SU-DHL-6 (cell line): Measurements from ENCODE around the gene UNC5C.

ENCODE experiments used
- H2AFZ ChIP-seq: fragments of 200-600 bp; sonication (generic); 2 replicates; pipeline ENCODE4 v1.6.1; 2014; ENCODE audit warnings: low read depth, mild to moderate bottlenecking, moderate library complexity, mixed read lengths, antibody characterized with exemption, low read length; ENCODE audit not compliant: severe bottlenecking
- H3F3A ChIP-seq: fragments of 200-600 bp; shearing (Covaris generic); 2 replicates; pipeline ENCODE4 v1.6.0; 2016; ENCODE audit warnings: antibody characterized with exemption, mild to moderate bottlenecking; ENCODE audit not compliant: insufficient read depth
- H3K27ac ChIP-seq: fragments of 200-600 bp; sonication (generic); 2 replicates; pipeline ENCODE4 v1.5.1; 2016; ENCODE audit warnings: low read depth, mild to moderate bottlenecking, low read length, moderate library complexity, mixed read lengths
- H3K27me3 ChIP-seq: fragments of 200-600 bp; sonication (generic), shearing (Covaris generic); 2 replicates; pipeline ENCODE4 v1.6.0; 2014; ENCODE audit warnings: mild to moderate bottlenecking, low read length
- H3K36me3 ChIP-seq: fragments of 200-600 bp; sonication (generic); 2 replicates; pipeline ENCODE4 v1.6.1; 2014; ENCODE audit warnings: mild to moderate bottlenecking, low read length, mixed read lengths
- H3K4me2 ChIP-seq: fragments of 300-600, 200-600 bp; shearing (Covaris generic), sonication (generic); 2 replicates; pipeline ENCODE4 v1.6.0; 2014; ENCODE audit warnings: low read length, low read depth, mild to moderate bottlenecking; ENCODE audit not compliant: poor library complexity, severe bottlenecking
- H3K4me3 ChIP-seq: fragments of 200-600 bp; sonication (generic); 2 replicates; pipeline ENCODE4 v1.5.1; 2014; ENCODE audit warnings: antibody characterized with exemption, low read length, mild to moderate bottlenecking, mixed read lengths; ENCODE audit not compliant: insufficient read depth, poor library complexity, severe bottlenecking
- H3K79me2 ChIP-seq: fragments of 200-600 bp; sonication (generic); 2 replicates; pipeline ENCODE4 v1.6.1; 2014; ENCODE audit warnings: mild to moderate bottlenecking, low read length, moderate library complexity; ENCODE audit not compliant: insufficient read depth
- H3K9ac ChIP-seq: fragments of 200-600 bp; sonication (generic); 2 replicates; pipeline ENCODE4 v1.7.0; 2014; ENCODE audit warnings: mild to moderate bottlenecking, low read length
- H3K9me2 ChIP-seq: fragments of 200-600 bp; sonication (generic); replicated peaks from 2 replicates; pipeline ENCODE4 v1.6.1; 2014; ENCODE audit warnings: low read length; ENCODE audit not compliant: insufficient read depth
- H3K9me3 ChIP-seq: fragments of 200-600 bp; sonication (generic); 2 replicates; pipeline ENCODE4 v1.6.1; 2014; ENCODE audit warnings: low read length, mixed read lengths; ENCODE audit not compliant: insufficient read depth
- H4K20me1 ChIP-seq: fragments of 200-600 bp; sonication (generic); 2 replicates; pipeline ENCODE4 v1.6.1; 2014; ENCODE audit warnings: low read depth, mild to moderate bottlenecking, antibody characterized with exemption, low read length, moderate library complexity, mixed read lengths
- EZH2phosphoT487 ChIP-seq: fragments of 200-600 bp; sonication (generic), shearing (Covaris generic); conservative IDR thresholded peaks from 2 replicates; pipeline ENCODE4 v1.6.1; 2018; ENCODE audit warnings: mild to moderate bottlenecking, antibody characterized with exemption, low read length, moderate library complexity, mixed read lengths
- TF ChIP-seq, protein P1 (sequence below): fragments of 200-600 bp; sonication (generic); IDR thresholded peaks from one replicate; pipeline ENCODE4 v1.5.1; 2017; ENCODE audit warnings: antibody characterized with exemption, mild to moderate bottlenecking, low read length, moderate library complexity; ENCODE audit not compliant: insufficient read depth, poor library complexity, severe bottlenecking

Gene UNC5C

DNA sequence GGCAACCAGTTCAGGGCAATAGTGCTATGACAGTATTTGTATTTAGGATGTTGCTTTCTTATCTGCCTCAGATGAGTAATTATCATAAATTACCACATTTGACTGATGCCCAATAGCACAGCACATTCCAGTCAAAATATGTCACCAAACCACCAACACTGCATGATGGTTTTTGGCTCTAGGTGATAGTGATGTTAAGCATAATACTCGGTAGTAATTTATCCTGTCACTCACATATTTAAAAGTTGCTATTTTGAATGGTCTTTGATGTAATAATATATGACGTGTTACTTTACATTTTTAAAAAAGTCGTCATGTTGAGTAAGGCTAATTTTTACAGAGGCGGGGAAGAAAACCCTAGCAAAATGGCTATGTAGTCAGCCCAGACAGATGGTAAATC is 42.5 kb downstream of the UNC5C start:
- Histone ChIP-seq H3K27me3 (no peaks in the 10 kb centered on the region), H3K9ac (no peak overlapping the region), H3F3A (no peaks in the 10 kb centered on the region), H3K27ac (no peak overlapping the region), H3K9me3 (no peaks in the 10 kb centered on the region), H3K36me3 (no peaks in the 10 kb centered on the region), H3K9me2 (no peaks in the 10 kb centered on the region), H2AFZ (no peak overlapping the region), H3K4me3 (no peak overlapping the region), H4K20me1 (no peaks in the 10 kb centered on the region), H3K4me2 (no peak overlapping the region), H3K79me2 (no peaks in the 10 kb centered on the region)
- TF ChIP-seq EZH2phosphoT487 = no peak
- TF ChIP-seq, protein P1, sequence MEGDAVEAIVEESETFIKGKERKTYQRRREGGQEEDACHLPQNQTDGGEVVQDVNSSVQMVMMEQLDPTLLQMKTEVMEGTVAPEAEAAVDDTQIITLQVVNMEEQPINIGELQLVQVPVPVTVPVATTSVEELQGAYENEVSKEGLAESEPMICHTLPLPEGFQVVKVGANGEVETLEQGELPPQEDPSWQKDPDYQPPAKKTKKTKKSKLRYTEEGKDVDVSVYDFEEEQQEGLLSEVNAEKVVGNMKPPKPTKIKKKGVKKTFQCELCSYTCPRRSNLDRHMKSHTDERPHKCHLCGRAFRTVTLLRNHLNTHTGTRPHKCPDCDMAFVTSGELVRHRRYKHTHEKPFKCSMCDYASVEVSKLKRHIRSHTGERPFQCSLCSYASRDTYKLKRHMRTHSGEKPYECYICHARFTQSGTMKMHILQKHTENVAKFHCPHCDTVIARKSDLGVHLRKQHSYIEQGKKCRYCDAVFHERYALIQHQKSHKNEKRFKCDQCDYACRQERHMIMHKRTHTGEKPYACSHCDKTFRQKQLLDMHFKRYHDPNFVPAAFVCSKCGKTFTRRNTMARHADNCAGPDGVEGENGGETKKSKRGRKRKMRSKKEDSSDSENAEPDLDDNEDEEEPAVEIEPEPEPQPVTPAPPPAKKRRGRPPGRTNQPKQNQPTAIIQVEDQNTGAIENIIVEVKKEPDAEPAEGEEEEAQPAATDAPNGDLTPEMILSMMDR = no peak

DNA sequence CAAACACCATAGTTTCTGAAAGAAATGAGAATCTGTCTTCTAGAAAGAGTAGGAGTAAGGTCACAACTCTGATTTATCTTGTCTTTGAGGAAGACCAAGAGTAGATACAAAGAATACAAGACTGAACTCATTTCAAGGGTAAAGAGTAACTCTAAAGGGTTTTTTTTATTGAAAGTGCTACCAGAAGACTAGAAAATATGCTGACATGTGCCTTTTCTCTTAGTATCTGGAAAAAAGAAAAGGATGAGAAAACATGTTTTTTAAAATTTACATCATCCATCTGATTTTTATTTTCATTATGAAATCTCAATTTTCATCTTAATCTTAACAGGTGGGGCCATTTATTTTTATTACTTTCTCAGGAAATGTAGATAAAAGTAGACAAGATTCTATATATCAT is 43.0 kb downstream of the UNC5C start:
- H3K27me3 ChIP-seq = no peaks in the 10 kb centered on the region
- H3K36me3 ChIP-seq = no peaks in the 10 kb centered on the region
- no peaks in the 10 kb centered on the region for H4K20me1 ChIP-seq
- no peaks in the 10 kb centered on the region for H3K79me2 ChIP-seq
- TF ChIP-seq, protein P1 = no peak
- TF ChIP-seq EZH2phosphoT487 = no peak
- no peak overlapping the region for H3K4me2 ChIP-seq
- H3K27ac ChIP-seq = no peak overlapping the region
- H3F3A ChIP-seq = no peaks in the 10 kb centered on the region
- H3K9ac ChIP-seq = no peak overlapping the region
- H3K4me3 ChIP-seq = no peak overlapping the region
- H3K9me2 ChIP-seq = no peaks in the 10 kb centered on the region
- H2AFZ ChIP-seq = no peak overlapping the region
- H3K9me3 ChIP-seq = no peaks in the 10 kb centered on the region

DNA sequence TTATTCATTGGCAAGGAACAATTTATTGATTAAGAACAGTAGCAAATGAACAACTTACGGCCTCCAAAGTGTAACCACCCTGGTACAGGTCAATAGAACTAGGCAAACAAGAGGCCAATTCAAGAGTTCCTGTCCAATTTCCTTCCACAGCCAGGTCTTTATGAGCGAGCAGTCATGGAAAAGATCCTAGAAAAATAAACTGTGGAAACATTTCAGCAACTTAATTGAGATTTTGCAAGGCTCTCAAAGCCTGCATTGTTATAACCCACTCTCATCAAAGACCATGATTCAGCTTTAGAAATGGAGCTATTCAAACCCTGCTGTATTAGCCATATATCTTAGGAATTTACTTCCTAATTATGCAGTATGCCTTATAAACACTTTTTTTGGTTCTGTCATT is 43.6 kb downstream of the UNC5C start:
- TF ChIP-seq, protein P1 = no peak
- no peak for TF ChIP-seq EZH2phosphoT487
- H3K4me2 ChIP-seq = no peak overlapping the region
- H3K27ac ChIP-seq = no peak overlapping the region
- H3K79me2 ChIP-seq = no peaks in the 10 kb centered on the region
- H2AFZ ChIP-seq = no peak overlapping the region
- H3F3A ChIP-seq = no peaks in the 10 kb centered on the region
- no peaks in the 10 kb centered on the region for H3K9me2 ChIP-seq
- no peak overlapping the region for H3K4me3 ChIP-seq
- H3K9me3 ChIP-seq = no peaks in the 10 kb centered on the region
- H4K20me1 ChIP-seq = no peaks in the 10 kb centered on the region
- H3K9ac ChIP-seq = no peak overlapping the region
- no peaks in the 10 kb centered on the region for H3K27me3 ChIP-seq
- H3K36me3 ChIP-seq = no peaks in the 10 kb centered on the region
